Body of pancreas (tissue), 4 donors: ENCODE results near the gene EIF2AK2. TPM values are rescaled to one million over a fixed set of nuclear protein-coding genes. Genes with fewer than 3 reads are reported as not detected.
"Not testable (repeated sequence)": the region's sequence is repeated elsewhere in the genome, so short reads cannot be mapped to it uniquely, and the experiment has no call there.

Source experiments
- ATAC-seq: fragments of 150-250 bp; one replicate; pipeline ENCODE4 v1.9.1; 2016
- DNase-seq, 4 donors: peaks; one replicate each; pipeline ENCODE4 v3.0.0-alpha.2; 2019
- H3K27ac ChIP-seq, 4 donors: fragments of 200-600 bp; sonication (generic); 1 replicate in 3 of 4; 2 replicates in 1 of 4; pipeline versions ENCODE4 v1.5.1 to v1.6.1; 2016 to 2019; ENCODE audit warnings: mild to moderate bottlenecking in 1 of 4, mixed read lengths in 1 of 4, moderate library complexity in 1 of 4
- H3K27me3 ChIP-seq, 2 donors: fragments of 200-600 bp; sonication (generic); one replicate each; pipeline ENCODE4 v1.6.0; 2016; ENCODE audit warnings: mild to moderate bottlenecking in 1 of 2
- H3K36me3 ChIP-seq, 2 donors: fragments of 200-600 bp; sonication (generic); replicated peaks in 1 of 2; 2 replicates each; pipeline ENCODE4 v1.5.1; 2016; ENCODE audit warnings: low read depth in 2 of 2; ENCODE audit not compliant: insufficient read depth in 1 of 2
- H3K4me1 ChIP-seq: fragments of 200-600 bp; sonication (generic); one replicate; pipeline ENCODE4 v1.6.0; 2016
- H3K4me3 ChIP-seq, 2 donors: fragments of 200-600 bp; sonication (generic); 1 replicate in 1 of 2; 2 replicates in 1 of 2; pipeline ENCODE4 v1.5.1; 2016 to 2019
- H3K9me3 ChIP-seq, 3 donors: fragments of 200-600 bp; sonication (generic); 1 replicate in 2 of 3; 2 replicates in 1 of 3; pipeline ENCODE4 v1.5.1; 2016
- POLR2A ChIP-seq, 3 donors: fragments of 450-650 bp; IDR thresholded peaks; one replicate each; pipeline ENCODE4 v1.6.1; 2016; ENCODE audit warnings: antibody characterized with exemption in 3 of 3, mild to moderate bottlenecking in 2 of 3
- WGBS, 2 donors: methylation state at CpG; one replicate each; pipeline ENCODE4 v1.1.5; 2017; 5-methylcytosine and 5-hydroxymethylcytosine counted together
- intact Hi-C: fragments of 100-400 bp; cut with DNase I; formaldehyde crosslinking; loops from one replicate; pipeline ENCODE4 v1.15.1; 2023
- total RNA-seq, 2 donors: library from RNA; depleted of rRNA; stranded (reverse); fragments of >200 nt; gene quantifications; one replicate each; pipeline ENCODE4 v1.1.0, GENCODE V29; 2016
- TF ChIP-seq, protein P1 (sequence below), 7 experiments: fragments of 450-650 bp in 4 of 7; fragments of 200-600 bp in 3 of 7; sonication (generic) in 3 of 7; IDR thresholded peaks; one replicate each; pipeline ENCODE4 v1.5.1; 2016 to 2019; ENCODE audit warnings: antibody characterized with exemption in 7 of 7

The EIF2AK2 gene
- 10 to 100 TPM; 18.9 to 39.9 TPM for total RNA-seq

DNA sequence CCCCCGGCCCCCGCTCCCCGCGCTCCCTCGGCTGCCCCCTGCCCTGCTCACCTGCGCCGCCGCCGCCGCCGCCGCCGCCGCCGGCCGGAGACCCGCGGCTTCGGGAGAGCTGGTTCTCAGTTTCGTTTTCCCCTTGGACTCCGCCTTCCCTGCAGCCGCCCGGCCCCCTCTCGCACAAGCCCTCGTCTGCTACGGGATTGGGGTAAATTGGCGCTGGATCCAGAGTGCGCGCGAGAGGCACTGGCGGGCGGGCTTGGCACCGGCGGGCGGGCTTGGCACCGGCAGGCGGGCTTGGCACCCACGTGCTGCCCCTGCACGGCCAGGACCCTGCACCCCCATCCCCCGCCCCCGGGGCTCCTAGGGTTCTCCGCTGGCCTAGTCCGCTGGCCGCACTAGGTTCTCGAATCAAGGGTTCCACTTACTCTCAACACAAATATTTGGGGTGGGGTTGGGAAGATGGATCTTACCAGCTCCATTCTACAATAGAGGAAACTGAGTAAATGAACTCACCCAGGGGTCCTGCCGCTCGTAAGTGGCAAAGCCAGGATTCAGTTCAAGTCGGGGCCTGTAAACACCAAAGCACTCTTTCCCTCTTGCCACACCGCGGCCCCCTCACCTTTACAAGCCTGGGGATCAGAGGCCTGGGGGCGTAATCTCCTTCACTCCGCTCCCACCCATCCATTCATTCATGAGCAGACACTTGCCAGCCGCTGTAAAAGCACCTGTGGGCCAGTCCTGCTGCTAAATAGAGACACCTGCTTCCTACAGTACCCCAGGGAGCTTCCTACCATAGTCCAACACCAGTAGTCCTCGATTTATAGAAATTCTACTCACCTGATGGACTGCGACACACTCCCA, at the start of gene EIF2AK2:
EIF2AK2 (minus strand) TSS at position 124 of the 858 bp plus-strand sequence. CDS start 9,174 bp downstream, outside the sequence.
- H3K27me3 ChIP-seq = no peaks in the 10 kb centered on the region
- TF ChIP-seq, protein P1, sequence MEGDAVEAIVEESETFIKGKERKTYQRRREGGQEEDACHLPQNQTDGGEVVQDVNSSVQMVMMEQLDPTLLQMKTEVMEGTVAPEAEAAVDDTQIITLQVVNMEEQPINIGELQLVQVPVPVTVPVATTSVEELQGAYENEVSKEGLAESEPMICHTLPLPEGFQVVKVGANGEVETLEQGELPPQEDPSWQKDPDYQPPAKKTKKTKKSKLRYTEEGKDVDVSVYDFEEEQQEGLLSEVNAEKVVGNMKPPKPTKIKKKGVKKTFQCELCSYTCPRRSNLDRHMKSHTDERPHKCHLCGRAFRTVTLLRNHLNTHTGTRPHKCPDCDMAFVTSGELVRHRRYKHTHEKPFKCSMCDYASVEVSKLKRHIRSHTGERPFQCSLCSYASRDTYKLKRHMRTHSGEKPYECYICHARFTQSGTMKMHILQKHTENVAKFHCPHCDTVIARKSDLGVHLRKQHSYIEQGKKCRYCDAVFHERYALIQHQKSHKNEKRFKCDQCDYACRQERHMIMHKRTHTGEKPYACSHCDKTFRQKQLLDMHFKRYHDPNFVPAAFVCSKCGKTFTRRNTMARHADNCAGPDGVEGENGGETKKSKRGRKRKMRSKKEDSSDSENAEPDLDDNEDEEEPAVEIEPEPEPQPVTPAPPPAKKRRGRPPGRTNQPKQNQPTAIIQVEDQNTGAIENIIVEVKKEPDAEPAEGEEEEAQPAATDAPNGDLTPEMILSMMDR (IDR thresholded peaks at IDR 0.05) = no peak
- peak in 2 of 3 donors; percentile 45 to 50 for TF ChIP-seq POLR2A (IDR thresholded peaks at IDR 0.05)
- H3K9me3 ChIP-seq = no peaks in the 10 kb centered on the region
- peak within 1 kb of the TSS; percentile 85 to 97 (median 88) for H3K27ac ChIP-seq
- ATAC-seq (peak; percentile 94), DNase-seq (peak; percentile 82 to 90 (median 88))
- peaks cover 20% of the 10 kb centered on the region for H3K4me1 ChIP-seq
- H3K36me3 ChIP-seq = no peaks in the 10 kb centered on the region
- peak within 1 kb of the TSS; percentile 57 to 65 for H3K4me3 ChIP-seq
- WGBS, 2 donors = 9 to 32% methylated on average over 14 to 52 of the region's 55 CpGs
- intact Hi-C loops = no loop called here

GRCh38 chr2:37205689-37206341, 49.0 kb upstream of the EIF2AK2 start:
- peaks cover 0 to 13% (median 2%) of the 10 kb centered on the region in 3 donors for H3K9me3 ChIP-seq
- ATAC-seq (no peak), DNase-seq (no peak)
- TF ChIP-seq, protein P1 (IDR thresholded peaks at IDR 0.05) = no peak
- no peak for TF ChIP-seq POLR2A (IDR thresholded peaks at IDR 0.05)
- H3K4me3 ChIP-seq = no peak overlapping the region
- no peaks in the 10 kb centered on the region for H3K4me1 ChIP-seq
- H3K27me3 ChIP-seq = no peaks in the 10 kb centered on the region
- 96% methylated on average over 5 of the region's 5 CpGs for WGBS, 2 donors
- no peak overlapping the region for H3K27ac ChIP-seq
- intact Hi-C loops = no loop called here
- H3K36me3 ChIP-seq = peaks cover 17 to 27% of the 10 kb centered on the region in 2 donors

DNA sequence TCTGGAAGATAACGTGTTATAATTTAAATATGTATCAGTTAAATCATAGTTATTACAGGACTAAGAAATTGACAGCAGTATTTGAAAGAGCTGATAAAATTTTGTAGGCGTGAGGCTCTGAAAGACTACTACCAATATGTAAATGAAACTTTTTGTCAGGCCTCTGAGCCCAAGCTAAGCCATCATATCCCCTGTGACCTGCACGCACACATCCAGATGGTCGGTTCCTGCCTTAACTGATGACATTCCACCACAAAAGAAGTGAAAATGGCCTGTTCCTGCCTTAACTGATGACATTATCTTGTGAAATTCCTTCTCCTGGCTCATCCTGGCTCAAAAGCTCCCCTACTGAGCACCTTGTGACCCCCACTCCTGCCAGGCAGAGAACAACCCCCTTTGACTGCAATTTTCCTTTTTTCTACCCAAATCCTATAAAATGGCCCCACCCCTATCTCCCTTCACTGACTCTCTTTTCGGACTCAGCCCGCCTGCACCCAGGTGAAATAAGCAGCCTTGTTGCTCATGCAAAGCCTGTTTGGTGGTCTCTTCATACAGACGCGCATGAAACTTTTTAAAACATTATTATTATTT, 48.4 kb upstream of the EIF2AK2 start:
- H3K4me3 ChIP-seq, ATAC-seq, DNase-seq, H3K27ac ChIP-seq, H3K4me1 ChIP-seq, intact Hi-C loops, H3K27me3 ChIP-seq: not testable (repeated sequence)
- Histone ChIP-seq H3K36me3 (peaks cover 17 to 22% of the 10 kb centered on the region in 2 donors), H3K9me3 (peaks cover 0 to 13% (median 2%) of the 10 kb centered on the region in 3 donors)
- 83 to 87% methylated on average over 8 of the region's 8 CpGs for WGBS, 2 donors

- H3K9me3 ChIP-seq = peaks cover 0 to 12% (median 2%) of the 10 kb centered on the region in 3 donors
- ATAC-seq (no peak), DNase-seq (no peak)
- H3K36me3 ChIP-seq = peaks cover 3 to 17% of the 10 kb centered on the region in 2 donors
- H3K27me3 ChIP-seq = no peaks in the 10 kb centered on the region
- H3K4me3 ChIP-seq = no peak overlapping the region
- no peaks in the 10 kb centered on the region for H3K4me1 ChIP-seq
- intact Hi-C loops = no loop called here
- WGBS, 2 donors = 88% methylated on average over 2 of the region's 2 CpGs
- TF ChIP-seq, protein P1 (IDR thresholded peaks at IDR 0.05) = no peak
- no peak for TF ChIP-seq POLR2A (IDR thresholded peaks at IDR 0.05)
- H3K27ac ChIP-seq = no peak overlapping the region
These were observed 46.9 kb upstream of the EIF2AK2 start for GRCh38 chr2:37203708-37204107.

DNA sequence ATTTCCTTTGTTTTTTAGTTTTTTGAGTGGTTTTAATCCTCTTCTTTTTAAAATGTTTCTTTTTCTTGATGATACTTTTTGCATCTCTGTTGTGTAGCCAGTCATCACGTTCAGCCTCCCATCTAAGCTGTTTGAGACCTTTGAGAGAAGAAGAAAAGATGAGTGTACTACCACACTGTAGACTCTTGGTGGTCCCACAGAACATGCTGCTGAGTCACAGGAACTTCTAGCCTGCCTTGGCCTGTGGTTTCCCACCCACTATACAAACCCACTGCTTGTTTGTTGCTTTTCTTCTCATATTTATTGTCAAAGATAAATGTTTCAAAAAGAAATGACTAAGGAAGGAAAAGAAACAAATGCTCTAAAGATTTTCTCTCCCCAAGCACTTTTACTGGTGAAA, 45.0 kb upstream of the EIF2AK2 start:
- Histone ChIP-seq H3K4me1 (peaks cover 13% of the 10 kb centered on the region), H3K9me3 (peaks cover 0 to 6% (median 0%) of the 10 kb centered on the region in 3 donors), H3K36me3 (peaks cover 0 to 16% of the 10 kb centered on the region in 2 donors), H3K27ac (no peak overlapping the region), H3K4me3 (no peak overlapping the region), H3K27me3 (no peaks in the 10 kb centered on the region)
- 83 to 93% methylated on average over 1 of the region's 1 CpG for WGBS, 2 donors
- TF ChIP-seq POLR2A (IDR thresholded peaks at IDR 0.05) = no peak
- TF ChIP-seq, protein P1 (IDR thresholded peaks at IDR 0.05) = no peak
- ATAC-seq (no peak), DNase-seq (no peak)
- intact Hi-C loops = no loop called here
